COR-L47 (cell line): ENCODE data around the gene LCE1E.

Experiments
- DNase-seq: peaks from one replicate; lab custom pipeline; 2025; lab: John Stamatoyannopoulos, UW

LCE1E gene

DNA sequence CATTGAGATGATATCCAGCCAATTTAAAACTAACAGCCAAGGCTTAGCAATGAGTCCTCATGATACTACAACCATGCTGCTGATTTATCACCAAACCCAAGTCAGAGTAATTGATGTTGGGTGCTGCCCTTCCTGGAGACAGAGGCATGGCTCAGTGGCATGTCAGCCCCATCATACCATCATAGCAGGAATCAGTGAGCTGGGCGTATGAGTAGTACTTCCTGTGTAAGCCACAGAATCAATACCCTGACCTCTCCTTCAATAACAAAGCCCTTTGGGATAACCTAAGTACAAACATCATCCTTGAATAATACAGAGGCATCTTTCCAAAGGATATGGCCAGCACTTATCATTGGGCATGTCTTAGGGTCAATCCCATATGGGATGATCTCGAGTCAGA lies 3.0 kb upstream of the LCE1E start:
- DNase-seq, result no peak

DNA sequence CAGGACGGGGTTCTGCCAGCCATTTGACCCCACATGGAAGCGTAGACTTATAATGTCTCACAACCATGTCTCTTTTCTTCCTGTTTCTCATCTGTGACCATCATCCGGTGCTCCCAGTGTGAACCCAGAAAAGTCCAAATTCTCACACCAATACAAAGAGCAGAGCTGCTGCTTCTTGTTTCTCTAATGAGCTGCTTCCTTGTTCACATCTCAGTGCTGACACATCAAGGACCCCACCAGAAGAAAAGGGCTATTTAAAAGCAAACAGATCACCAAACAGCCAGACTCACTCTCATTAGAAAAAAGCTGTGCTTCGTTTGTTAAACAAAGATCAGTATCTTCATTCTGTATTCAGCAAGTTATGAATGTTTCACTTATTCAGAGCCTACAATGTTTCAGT lies 9.6 kb downstream of the LCE1E start:
- no peak for DNase-seq

- DNase-seq, result no peak
Measured at GRCh38 chr1:152796421-152796820, 10.4 kb downstream of the LCE1E start, which contains the start of gene LCE1D. TSS of gene LCE1D (plus strand) at chr1:152796721. CDS start at chr1:152797795, 1,074 bp downstream.

DNA sequence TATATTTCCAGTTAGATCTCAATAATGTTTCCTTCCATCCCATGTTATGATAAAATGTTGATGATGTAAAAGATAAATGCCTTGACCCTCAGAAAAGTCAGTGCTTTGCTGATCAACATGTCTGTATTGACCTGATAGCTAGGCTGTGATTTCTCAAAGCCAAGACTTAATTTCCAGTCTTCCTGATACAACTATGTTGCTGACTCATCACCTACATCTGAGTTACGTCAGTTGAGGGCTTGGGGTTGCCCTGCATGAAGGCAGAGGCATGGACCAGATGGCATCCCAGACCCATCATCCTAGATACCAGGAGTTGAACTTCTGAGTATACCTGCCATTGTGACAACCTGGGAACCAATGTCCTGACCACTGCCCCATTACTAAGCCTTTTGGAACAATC lies 15.3 kb downstream of the LCE1E start:
- no peak for DNase-seq

DNA sequence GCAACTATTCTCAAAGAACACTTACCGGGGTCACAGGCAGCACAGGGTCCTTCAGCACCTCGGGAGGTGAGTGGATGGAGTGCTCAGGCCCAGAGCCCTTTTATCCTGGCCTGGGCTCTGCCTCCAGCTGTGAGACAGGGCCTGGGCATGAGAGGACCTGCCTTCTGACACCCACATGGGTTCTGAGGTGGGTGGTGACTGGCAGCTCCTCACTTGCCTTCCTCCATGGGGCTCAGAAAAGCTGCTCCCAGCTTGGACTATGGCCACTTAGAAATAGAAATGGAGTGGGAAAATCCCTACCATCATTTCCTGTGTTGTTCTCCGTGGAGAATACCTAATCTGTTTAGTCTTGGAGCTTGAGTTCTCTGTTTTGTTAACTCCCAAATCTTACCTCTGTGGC lies 20.5 kb downstream of the LCE1E start, which contains the start of gene LCE1C:
Gene LCE1C, minus strand, starts transcription at position 76 of the 400 bp plus-strand sequence. CDS start 1,173 bp downstream, outside the sequence.
- no peak for DNase-seq

- DNase-seq, result no peak
Measured at GRCh38 chr1:152811050-152811449, 25.0 kb downstream of the LCE1E start.

DNA sequence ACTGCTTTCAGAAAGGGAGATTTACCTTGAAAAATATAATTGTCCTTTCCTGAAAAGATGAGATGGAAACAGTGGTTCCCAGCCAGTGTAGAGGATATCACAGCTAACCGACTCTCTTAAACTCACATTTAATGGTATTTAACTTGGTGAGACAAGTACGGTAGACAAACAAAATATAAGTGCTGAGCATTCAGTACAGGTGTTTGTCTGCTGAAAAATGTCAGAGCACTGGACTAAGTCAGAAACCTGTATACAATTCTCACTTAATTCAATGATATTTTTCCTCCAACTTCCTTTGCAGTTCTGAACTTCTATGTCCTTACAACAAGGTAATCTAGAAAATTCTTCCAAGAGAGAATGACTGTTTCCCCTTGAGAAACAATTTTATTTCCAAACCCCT lies 25.6 kb downstream of the LCE1E start, which contains the start of gene LCE1B:
Gene LCE1B, plus strand, starts transcription at position 301 of the 400 bp plus-strand sequence. CDS start 476 bp downstream, outside the sequence.
- DNase-seq, result no peak

- no peak for DNase-seq
Measured at GRCh38 chr1:152817309-152817708, 31.3 kb downstream of the LCE1E start.

DNA sequence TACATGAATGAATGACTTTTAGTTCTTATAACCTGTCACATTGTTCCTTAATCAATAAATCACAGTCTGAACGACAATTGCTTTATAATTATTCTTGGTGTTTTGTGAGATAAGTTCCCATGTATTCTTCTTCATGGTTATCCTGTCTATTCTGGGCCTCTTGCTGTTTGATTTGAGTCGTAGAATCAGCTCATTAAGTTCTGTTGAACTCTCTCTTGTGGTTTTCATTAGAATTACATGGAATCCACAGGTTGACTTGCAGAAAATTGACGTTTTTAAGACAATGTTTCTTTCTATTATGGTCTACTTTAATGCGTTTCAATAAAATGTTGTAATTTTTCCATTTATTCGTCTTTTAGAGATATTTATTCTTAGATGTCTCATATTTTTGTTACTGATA lies 37.2 kb downstream of the LCE1E start:
- DNase-seq, result no peak

- no peak for DNase-seq
Measured at GRCh38 chr1:152824964-152825363, 38.9 kb downstream of the LCE1E start.

DNA sequence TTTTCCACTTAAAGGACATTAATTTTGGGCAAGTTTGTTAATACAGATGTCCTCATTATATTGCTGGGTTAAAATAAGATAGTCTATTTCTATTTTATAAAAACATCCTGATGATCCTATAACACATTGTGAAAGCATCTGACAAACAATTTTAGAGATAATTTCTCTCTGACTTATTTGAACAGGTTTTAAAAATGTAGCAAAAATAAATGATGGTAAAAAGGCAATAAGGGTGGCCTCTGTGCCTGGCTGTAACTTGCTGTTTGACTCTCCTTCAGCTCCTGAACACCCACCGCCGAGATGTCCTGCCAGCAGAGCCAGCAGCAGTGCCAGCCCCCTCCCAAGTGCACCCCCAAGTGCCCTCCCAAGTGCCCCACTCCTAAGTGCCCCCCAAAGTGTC lies 41.1 kb downstream of the LCE1E start, which contains the start of gene LCE1A:
Gene LCE1A, plus strand, starts transcription at position 301 of the 400 bp plus-strand sequence. Its CDS starts 0 bp downstream, at position 301.
- no peak for DNase-seq

GRCh38 chr1:152836870-152837269 lies 50.8 kb downstream of the LCE1E start:
- DNase-seq, result no peak
